Endometrial microvascular endothelial cells (primary cell): ENCODE measurements around the gene OR52K1. TPM values are rescaled to one million over a fixed set of nuclear protein-coding genes. Genes with fewer than 3 reads are reported as not detected.
"Not testable (repeated sequence)": the region's sequence is repeated elsewhere in the genome, so short reads cannot be mapped to it uniquely, and the experiment has no call there.

Source experiments
- in situ Hi-C: cut with HindIII; loops from 2 replicates; pipeline ENCODE4 v1.10.0; 2017; ENCODE audit warnings: low sequenced_read_pairs, low pct_unique_long_range_greater_than_20kb; ENCODE audit errors: inconsistent ontology term
- total RNA-seq: library from RNA; depleted of rRNA; stranded (reverse); fragments of >200 nt; gene quantifications from one replicate; pipeline ENCODE4 v1.2.3, GENCODE V29; 2015; ENCODE audit errors: inconsistent ontology term

OR52K1 gene
- total RNA-seq, 1 donor from 2014 or later, result not detected

DNA sequence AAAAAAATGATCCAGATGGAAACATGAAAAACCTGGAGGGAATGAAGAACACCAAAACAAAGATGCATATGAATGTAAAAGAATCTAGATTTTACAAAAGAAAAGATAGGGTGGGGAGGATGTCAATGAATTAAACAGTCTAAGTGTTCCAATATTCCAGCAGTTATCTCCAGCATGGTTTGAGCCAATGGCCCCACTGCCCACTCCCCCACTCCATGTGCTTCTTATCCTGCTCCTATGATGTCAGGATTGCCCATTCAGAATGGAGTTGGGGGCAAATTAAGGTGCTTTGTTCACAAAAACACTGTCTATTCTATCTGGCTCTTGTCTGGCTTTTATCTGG, 1.2 kb upstream of the OR52K1 start:
- in situ Hi-C loops, result no loop called here

DNA sequence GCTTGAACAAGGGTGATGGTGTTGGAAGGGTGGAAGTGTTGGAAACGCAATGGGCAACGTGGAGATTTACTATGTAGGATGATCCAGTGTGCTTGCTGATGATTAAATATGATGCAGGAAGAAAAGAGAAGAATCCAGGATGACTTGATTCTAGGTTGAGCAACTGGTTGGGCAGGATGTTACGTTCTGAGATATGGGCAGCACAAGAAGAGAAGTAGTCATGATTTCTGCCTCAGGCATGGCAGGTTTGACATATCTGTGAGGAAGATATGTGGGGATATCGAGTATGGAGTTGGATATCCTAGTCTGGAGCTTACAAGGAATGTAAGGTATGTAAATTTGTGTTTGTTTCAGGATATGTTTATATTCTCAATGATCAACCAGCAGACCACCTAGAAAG, 1.9 kb downstream of the OR52K1 start:
- in situ Hi-C loops, result no loop called here

DNA sequence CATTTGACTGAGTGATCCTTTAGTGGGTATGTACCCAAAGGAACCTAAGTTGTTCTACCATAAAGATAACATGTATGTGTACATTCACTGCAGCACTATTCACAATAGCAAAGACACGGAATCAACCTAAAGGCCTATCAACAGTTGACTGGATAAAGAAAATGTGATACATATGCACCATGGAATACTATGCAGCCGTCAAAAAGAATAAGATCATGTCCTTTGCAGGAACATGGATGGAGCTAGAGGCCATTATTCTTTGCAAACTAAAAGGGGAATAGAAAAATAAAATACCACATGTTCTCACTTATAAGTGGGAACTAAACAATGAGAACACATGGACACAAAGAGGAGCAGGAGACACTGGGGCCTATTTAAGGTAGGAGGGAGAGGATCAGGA, 9.0 kb downstream of the OR52K1 start:
- in situ Hi-C loops, result not testable (repeated sequence)

DNA sequence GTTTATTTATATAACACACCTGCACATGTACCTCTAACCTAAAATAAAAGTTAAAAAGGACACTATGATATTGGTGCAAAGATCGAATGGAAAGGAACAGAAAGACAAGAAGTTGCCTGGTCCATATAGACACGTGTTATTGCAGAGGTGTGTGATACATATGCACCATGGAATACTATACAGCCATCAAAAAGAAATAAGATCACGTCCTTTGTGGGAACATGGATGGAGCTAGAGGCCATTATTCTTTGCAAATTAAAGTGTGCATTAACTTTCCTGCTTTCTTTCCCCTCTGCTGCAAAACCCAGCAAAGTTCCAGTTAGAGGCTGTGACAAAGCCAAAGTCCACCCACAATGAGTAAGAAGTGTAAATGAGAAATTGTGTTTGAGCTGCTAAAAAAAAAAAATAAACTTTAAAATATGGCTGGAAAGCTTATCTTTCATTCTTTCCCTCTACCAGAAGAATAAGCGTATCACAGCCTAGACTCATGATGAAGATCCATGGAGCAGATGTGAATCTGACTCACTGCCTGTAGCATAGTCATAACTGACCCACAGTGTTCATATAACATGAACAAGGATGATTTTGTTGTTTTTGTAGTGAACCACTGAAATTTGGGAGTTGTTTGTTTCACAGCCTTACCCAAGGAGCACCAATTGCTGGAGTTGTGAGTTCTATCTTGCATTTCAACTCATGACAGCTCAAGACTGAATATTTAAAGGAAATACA, 9.6 kb downstream of the OR52K1 start:
- in situ Hi-C loops, result no loop called here

DNA sequence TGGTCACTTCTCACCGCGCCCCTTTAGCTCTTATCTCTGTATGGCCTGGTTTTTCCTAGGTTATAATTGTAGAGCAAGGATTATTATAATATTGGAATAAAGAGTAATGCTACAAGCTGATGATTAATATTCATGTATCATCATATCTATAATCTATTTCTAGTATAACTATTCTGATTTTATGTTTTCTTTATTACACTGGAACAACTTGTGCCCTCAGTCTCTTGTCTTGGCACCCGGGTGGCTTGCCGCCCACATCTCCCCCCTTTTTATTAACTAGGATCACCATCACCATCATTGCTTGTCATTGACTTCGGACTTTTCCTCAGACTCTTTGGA, 11.0 kb downstream of the OR52K1 start:
- in situ Hi-C loops, result no loop called here

DNA sequence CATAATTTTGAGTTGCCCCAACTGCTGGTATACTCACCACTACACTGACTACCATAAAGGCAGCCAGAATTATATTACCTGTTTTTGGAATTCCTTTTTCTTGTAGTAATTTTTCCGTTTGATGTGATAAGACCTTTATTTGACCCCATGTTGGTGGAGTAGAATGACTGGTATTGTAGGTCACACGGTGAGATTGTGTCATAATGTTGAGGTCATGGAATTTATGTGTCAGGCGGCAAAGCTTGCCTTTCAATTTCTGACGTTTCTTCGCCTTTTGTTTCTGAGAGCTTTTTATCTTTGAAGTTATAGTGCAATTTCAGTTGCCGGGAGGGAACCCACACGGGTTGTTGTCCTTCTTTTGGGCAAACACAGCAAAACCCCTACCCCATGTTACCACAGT, 13.0 kb downstream of the OR52K1 start:
- in situ Hi-C loops, result no loop called here

DNA sequence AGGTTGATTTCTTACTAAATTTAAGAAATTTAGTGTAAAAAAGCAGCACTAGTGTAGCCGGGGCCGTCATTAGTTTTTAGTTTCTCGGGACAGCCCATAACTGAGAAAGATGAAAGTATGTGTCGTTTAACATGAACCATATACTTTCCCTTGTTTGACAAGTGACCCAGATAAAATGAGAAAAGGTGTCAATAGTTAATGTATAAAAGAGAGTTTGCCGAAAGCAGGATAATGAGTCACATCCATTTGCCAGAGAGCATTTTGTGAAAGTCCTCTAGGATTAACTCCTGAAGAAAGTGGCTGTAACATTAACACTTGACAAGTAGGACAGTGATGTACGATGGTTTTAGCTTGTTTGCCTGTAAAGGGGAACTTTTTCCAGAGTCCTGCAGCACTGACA, 13.5 kb downstream of the OR52K1 start:
- in situ Hi-C loops, result no loop called here

DNA sequence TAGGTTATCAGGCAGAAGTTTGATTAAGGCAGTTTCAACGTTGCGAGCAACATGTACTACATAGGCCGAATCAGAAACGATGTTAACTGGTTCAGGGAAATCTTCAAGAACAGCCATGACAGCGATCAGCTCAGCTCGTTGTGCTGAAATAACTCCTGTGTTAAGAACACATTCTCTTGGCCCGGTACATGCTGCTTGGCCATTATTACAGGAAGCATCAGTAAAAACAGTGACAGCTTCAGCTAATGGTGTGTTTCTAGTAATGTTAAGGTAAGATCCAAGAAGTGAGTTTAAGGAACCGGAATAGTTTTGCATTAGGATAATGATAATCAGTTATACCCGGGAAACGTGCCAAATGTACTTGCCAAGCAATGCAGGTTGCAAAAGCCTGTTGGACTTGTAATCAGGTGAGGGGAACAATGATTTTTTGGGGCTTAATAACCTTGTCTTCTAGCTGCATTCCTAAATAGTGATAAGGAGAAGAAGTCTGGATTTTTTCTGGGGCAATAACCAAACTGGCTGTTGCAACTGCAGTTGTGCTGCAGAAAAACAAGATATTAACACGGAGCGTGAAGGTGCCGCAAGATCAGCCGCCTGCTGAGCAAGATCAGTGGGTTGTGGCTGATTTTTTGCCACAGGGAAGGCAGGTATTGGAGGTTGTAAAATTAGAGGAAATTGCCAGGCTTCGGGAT, 14.3 kb downstream of the OR52K1 start:
- in situ Hi-C loops, result no loop called here

DNA sequence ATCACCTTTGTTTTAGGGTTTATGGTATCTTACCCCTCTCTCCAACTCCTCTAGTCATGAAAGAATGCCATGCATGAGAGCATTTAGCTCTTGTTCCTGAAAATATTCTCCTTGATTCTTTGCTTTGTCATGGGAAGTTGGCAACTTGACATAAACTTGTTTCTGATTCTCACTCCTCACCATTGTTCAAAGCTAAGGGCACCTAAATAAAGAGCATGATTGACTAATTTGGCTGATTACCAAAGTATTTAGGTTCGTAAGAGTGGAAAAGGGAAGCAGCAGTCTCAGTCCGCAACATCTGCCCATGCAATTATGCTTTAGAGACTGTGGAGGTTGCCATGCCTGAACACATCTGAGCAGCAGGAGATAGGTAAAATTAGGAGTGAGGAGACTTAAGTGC, 26.4 kb downstream of the OR52K1 start:
- in situ Hi-C loops, result no loop called here

DNA sequence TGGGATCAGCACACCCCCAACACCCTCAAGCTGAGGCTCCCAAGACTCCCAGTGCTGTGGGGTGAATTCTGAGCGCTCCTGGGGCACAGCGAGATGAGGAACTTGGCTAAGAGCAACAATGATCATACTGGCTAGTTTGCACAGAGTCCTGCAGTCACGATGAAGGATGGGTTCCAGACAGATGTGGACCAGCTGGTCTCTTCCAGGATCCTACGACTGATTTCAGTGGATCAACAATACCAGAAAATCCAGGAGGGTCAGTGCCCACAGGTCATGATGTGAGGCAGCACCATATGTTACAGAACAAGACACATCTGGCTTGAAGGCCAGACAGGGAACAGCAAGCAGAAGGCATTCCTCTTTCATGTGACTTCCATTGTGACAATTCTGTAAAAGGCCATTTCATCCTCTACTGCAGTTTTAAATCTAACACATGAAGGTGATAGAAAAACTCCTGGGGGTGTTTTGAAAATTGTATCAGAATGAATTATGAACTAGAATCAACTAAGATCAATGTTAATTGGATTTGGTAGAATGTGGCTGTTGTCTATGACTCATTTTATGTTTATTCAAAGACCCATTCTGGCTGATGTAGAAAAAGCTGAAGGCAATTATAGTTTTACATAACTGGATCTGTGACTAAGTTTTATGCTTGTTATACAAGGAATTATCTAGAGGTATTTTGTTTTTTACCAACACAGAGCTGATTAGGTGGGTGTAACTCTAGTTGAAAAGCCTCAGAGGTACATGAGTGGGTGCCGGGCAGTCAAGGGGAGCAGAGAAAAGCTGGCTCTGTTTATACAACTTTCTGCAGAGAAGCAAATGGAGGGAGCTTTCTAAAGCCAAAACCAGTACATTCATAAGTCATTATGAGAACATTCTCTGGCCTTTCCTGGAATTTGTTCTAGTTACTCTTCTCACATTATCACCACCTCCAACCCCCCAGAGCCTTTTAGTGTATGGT, 29.1 kb downstream of the OR52K1 start:
- in situ Hi-C loops, result no loop called here

DNA sequence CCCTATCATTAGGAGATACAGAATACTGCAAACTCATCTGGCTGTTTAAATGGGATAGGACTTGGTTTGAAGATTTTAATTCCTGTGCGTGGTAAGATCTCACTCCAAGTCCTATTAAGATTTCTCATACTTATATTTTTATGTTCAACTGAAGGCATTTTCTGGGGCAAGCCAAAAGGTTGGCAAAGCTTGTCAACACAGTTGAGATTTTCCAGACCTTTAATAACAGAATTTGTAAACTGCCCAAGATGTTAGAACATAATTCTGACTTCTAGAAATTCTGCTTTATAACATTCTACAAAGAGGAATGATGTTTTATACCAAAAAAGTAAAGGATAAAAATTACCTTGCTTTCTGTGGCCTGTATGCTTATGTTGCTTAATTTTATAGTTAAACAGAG, 31.8 kb downstream of the OR52K1 start:
- in situ Hi-C loops, result no loop called here

DNA sequence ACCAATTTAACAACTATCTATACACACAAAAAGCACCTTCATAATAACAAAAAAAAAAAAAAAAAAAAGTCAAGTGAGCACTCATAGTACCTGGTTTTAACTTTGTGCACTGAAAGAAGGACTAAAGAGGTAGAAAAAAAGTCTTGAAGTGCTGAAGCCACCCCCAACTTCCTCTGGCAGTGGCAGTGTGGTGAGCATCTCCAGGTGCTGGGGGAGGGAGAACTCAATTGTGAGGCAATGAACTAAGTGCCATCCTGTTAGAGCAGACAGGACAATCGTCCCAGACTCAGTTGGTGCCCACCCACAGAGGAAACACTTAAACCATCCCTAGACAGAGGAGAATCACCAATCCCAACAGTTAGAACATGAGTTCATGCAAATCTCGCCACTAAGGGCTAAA, 39.9 kb downstream of the OR52K1 start:
- in situ Hi-C loops, result no loop called here

DNA sequence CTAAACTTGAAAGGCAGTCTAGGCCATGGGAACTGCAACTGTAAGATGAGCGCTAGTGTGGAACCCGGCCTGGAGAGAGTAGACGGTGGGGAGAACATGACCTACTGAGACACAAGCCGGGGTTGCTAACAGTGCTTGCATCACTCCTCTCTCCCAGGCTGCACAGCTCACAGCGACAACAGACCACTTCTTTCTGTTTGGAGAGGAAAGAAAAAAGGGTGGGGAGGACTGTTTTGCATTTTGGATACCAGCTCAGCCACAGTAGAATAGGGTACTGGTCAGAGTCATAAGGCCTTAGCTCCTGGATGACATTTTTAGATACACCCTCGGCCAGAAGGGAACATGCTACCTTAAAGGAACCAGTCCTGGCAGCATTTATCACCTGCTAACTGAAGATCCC, 40.3 kb downstream of the OR52K1 start:
- in situ Hi-C loops, result no loop called here

DNA sequence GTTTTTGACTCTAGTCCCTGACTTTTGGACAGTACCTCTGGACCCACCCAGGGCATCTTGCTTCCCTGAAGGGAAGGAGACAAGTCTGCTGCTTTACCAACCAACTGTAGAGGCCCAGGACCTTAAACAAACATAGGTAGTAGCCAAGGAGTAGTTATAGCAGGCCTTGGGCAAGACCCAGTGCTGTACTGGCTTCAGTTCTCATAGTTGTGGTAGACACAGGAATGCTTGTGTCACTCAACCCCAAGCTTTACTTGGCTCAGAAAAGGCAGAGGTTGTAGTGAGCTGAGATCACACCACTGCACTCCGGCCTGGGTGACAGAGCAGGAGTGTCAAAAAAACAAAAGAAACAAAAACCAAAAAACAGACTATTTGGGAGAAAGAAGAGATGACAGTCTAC, 41.2 kb downstream of the OR52K1 start:
- in situ Hi-C loops, result no loop called here

DNA sequence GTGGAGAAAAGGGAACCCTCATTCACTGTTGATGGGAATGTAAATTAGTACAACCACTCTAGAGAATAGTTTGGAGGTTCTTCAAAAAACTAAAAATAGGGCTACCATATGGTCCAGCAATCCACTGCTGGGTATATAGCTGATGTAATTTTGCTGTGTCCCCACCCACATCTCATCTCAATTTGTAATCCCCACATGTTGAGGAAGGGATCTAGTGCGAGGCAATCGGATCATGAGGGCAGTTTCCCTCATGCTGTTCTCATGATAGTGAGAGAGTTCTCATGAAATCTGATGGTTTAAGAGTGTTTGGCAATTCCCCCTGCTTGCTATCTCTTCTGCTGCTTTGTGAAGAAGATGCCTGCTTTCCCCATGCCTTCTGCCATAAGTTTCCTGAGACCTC, 45.5 kb downstream of the OR52K1 start:
- in situ Hi-C loops, result no loop called here

DNA sequence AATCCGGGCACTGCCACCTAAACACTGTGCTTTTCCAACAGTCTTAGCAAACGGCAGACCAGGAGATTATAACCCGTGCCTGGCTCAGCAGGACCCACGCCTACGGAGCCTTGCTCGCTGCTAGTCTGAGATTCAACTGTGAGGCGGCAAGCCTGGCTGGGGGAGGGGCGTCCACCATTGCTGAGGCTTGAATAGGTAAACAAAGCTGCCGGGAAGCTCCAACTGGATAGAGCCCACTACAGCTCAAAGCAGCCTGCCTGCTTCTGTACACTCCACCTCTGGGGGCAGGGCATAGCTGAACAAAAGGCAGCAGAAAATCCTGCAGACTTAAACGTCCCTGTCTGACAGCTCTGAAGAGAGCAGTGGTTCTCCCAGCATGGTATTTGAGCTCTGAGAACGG, 49.2 kb downstream of the OR52K1 start:
- in situ Hi-C loops, result not testable (repeated sequence)

DNA sequence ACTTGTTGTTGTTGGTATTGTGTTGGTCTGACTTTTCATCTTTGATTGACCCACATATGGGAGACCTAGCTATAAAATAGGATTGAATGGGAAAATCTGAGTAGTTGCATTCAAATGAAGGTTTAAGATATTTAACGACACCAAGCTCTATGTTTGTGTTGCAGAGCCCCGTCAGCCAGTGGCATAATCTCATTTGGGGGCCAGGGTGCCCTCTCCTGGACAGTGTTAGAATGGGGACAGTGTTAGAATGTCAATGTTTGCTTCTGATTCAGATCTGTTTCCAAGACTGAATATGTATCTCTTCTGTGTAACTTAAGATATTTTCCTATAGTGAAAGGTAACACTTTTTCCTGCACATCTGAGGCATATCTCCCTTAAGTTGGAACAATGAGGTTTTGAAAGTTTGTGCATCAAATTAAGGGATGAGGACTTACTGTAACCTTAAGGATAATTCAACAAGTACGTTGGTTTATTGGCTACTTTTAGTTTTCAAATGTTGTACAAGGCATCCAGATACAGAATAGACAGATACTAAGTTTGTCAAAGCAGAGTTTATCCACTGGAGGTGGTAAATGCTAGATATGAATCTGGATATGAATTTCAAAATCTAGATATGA, 57.3 kb downstream of the OR52K1 start:
- in situ Hi-C loops, result no loop called here

DNA sequence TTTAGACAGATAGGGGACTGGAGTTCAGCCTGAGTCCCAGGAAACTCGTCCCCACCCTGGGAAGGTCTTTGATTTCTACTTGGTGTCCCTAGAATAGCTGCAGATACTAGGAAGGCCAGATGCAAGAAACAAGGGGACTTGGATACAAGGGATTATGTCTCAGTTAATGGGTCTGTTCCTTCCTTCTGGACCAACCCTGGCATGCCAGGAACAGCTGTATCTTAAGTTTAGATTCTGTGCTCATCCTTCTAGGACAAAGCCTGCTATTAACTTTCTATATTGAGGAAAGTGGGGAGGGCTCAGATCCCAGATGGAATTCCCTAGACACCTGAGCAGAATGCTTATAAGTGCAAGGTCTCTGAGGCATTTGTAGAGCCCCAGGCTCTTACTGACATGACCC, 58.6 kb downstream of the OR52K1 start:
- in situ Hi-C loops, result no loop called here
